ENCODE data around the gene EEFSEC. TPM values are rescaled to one million over a fixed set of nuclear protein-coding genes. Genes with fewer than 3 reads are reported as not detected.

The EEFSEC gene
- total and polyA plus RNA-seq, 2 of the 4 experiments (the other 2 are of a cell fraction), result 4.5 to 9.3 TPM

GRCh38 chr3:128421966-128422365 lies 268.7 kb downstream of the EEFSEC start:
- no peak for DNase-seq
- H2BK5ac ChIP-seq (ENCODE audit: low read depth, low read length, poor library complexity, severe bottlenecking), result no peak overlapping the region
- no peak overlapping the region for H2BK120ac ChIP-seq (ENCODE audit: low read depth, low read length)
- no peak overlapping the region for H3K14ac ChIP-seq (replicated peaks; ENCODE audit: low read depth, low read length)
- no peak for ATAC-seq (ENCODE audit: low read depth)
- in situ Hi-C loops (cut with MboI; ENCODE audit: low sequenced_read_pairs) (loop anchor here (5.0 kb wide), 1 partner anchor 185 kb away; no protein-coding TSS in a partner anchor), intact Hi-C loops (cut with micrococcal nuclease) (no loop called here), dilution Hi-C loops (cut with HindIII; ENCODE audit: low sequenced_read_pairs, unreplicated experiment) (no loop called here)
- H3K23ac ChIP-seq (ENCODE audit: low read depth, low read length), result no peak overlapping the region
- no peak overlapping the region for H3K4me2 ChIP-seq (ENCODE audit: low read depth, low read length)
- H3K18ac ChIP-seq (ENCODE audit: low read depth, low read length), result no peak overlapping the region
- no peak overlapping the region for H4K5ac ChIP-seq (ENCODE audit: low read depth, low read length)
- no peak overlapping the region for H4K8ac ChIP-seq (ENCODE audit: low read depth in 2 of 2, low read length in 2 of 2)
- no peak overlapping the region for H2AK5ac ChIP-seq (ENCODE audit: low read depth, low read length)
- H4K20me1 ChIP-seq (ENCODE audit: insufficient read depth, low read length), result no peaks in the 10 kb centered on the region
- ChIA-PET POLR2A (ENCODE audit: unreplicated experiment) (no interaction called here), CTCF (no interaction called here)
- H3K79me1 ChIP-seq (ENCODE audit: low read depth in 1 of 2, low read length in 2 of 2), result no peaks in the 10 kb centered on the region
- no peaks in the 10 kb centered on the region for H3K9me1 ChIP-seq (ENCODE audit: insufficient read depth, low read length)
- H4K91ac ChIP-seq (ENCODE audit: insufficient read depth, low read depth, low read length), result no peak overlapping the region
- H2BK20ac ChIP-seq (ENCODE audit: low read depth, low read length), result no peak overlapping the region
- no peaks in the 10 kb centered on the region for H3K27me3 ChIP-seq (ENCODE audit: control insufficient read depth, insufficient read depth, low read length)
- H3K4ac ChIP-seq (ENCODE audit: low read depth, low read length), result no peak overlapping the region
- H3K9ac ChIP-seq (ENCODE audit: low read depth, low read length), result no peak overlapping the region
- 95% methylated on average over 3 of the region's 7 CpGs; no CpG with 5 or more reads in 1 of the 2 experiments for WGBS, 2 experiments (ENCODE audit: extremely low coverage in 2 of 2, insufficient read length in 1 of 2)
- no peak overlapping the region for H2AFZ ChIP-seq (replicated peaks; ENCODE audit: low read length, poor library complexity)
- H3K9me3 ChIP-seq (ENCODE audit: control insufficient read depth, insufficient read depth, low read length), result peaks cover 7% of the 10 kb centered on the region
- H3K4me3 ChIP-seq (ENCODE audit: insufficient read depth, low read depth, low read length), result no peak overlapping the region
- H3K56ac ChIP-seq (ENCODE audit: extremely low read depth, insufficient read depth, low read length), result no peak overlapping the region
- no peaks in the 10 kb centered on the region for H3K36me3 ChIP-seq (ENCODE audit: control insufficient read depth, insufficient read depth, low read length)
- no TSS peak for BruUV-seq (replicated peaks)
- H2BK15ac ChIP-seq (ENCODE audit: low read depth, low read length), result no peak overlapping the region
- no peak overlapping the region for H2AK9ac ChIP-seq (replicated peaks; ENCODE audit: low read depth, low read length, poor library complexity)
- no peak for TF ChIP-seq CTCF (conservative IDR thresholded peaks at IDR 0.05; ENCODE audit: low read depth, low read length)
- no peak for TF ChIP-seq POLR2A (IDR thresholded peaks at IDR 0.05; ENCODE audit: low read depth, low read length)
- no peak for TF ChIP-seq CHD1 (IDR thresholded peaks at IDR 0.05; ENCODE audit: low read depth, low read length)
- TF ChIP-seq BHLHE40 (IDR thresholded peaks at IDR 0.05; ENCODE audit: low read depth, low read length), result no peak
- no peak for TF ChIP-seq RFX5 (IDR thresholded peaks at IDR 0.05; ENCODE audit: low read depth, low read length)
- no peak for TF ChIP-seq NFE2L2 (IDR thresholded peaks at IDR 0.05; ENCODE audit: low read depth, low read length)
- TF ChIP-seq CEBPB (IDR thresholded peaks at IDR 0.05; ENCODE audit: low read depth, low read length), result no peak
- H3K4me1 ChIP-seq (ENCODE audit: control insufficient read depth, insufficient read depth, low read length), result no peaks in the 10 kb centered on the region; the same call in 1 of the 2 replicates
- H3K27ac ChIP-seq (ENCODE audit: insufficient read depth, low read length), result no peak overlapping the region
